Astrocyte (in vitro differentiated cells and primary cell): ENCODE data around the gene HSD17B8.

Experiments used
- CTCF ChIP-seq: IDR thresholded peaks from 2 replicates; pipeline ENCODE4 v1.5.1; 2011; ENCODE audit warnings: low read depth, mild to moderate bottlenecking, inconsistent platforms, low read length, moderate library complexity; ENCODE audit not compliant: insufficient read depth
- EZH2 ChIP-seq: IDR thresholded peaks from 2 replicates; pipeline ENCODE4 v1.6.1; 2012; ENCODE audit warnings: mild to moderate bottlenecking, low read length, inconsistent platforms; ENCODE audit not compliant: insufficient read depth

- TF ChIP-seq CTCF = no peak
- no peak for TF ChIP-seq EZH2
Observed at GRCh38 chr6:33169291-33170175, 34.9 kb upstream of the HSD17B8 start.
